Keratinocyte (primary cell): ENCODE results near the gene DHRS4.

Source experiments
- CTCF ChIP-seq, 3 experiments: IDR thresholded peaks in 1 of 3; conservative IDR thresholded peaks in 1 of 3; optimal IDR thresholded peaks in 1 of 3; 2 replicates in 2 of 3; 3 replicates in 1 of 3; pipeline versions ENCODE3 to v1.5.1; 2011; ENCODE audit warnings: low read length in 3 of 3, mild to moderate bottlenecking in 3 of 3, moderate library complexity in 2 of 3, control low read depth in 1 of 3, inconsistent platforms in 1 of 3; ENCODE audit not compliant: insufficient read depth in 2 of 3; ENCODE audit errors: extremely low read depth in 1 of 3
- EZH2 ChIP-seq: IDR thresholded peaks from one replicate; pipeline ENCODE4 v1.6.1; 2012; ENCODE audit warnings: inconsistent platforms, mild to moderate bottlenecking, low read length, moderate library complexity

- TF ChIP-seq CTCF (optimal IDR thresholded peaks at IDR 0.05 in 1 of 3, IDR thresholded peaks at IDR 0.05 in 1 of 3, conservative IDR thresholded peaks at IDR 0.05 in 1 of 3; ENCODE audit: extremely low read depth in 1 of 3, insufficient read depth in 2 of 3, low read length in 3 of 3), result no peak
- no peak for TF ChIP-seq EZH2
Observed at GRCh38 chr14:23942587-23942986, 11.0 kb upstream of the DHRS4 start.
